Vagina (tissue), 2 donors: ENCODE results near the gene AGPAT2. TPM values are rescaled to one million over a fixed set of nuclear protein-coding genes. Genes with fewer than 3 reads are reported as not detected.

ENCODE experiments used
- DNase-seq, 2 donors: peaks; one replicate each; pipeline ENCODE4 v3.0.0-alpha.2; 2017; ENCODE audit errors: extremely low spot score in 2 of 2
- H3K27ac ChIP-seq: fragments of 200-600 bp; sonication (generic); one replicate; pipeline ENCODE4 v1.5.1; 2019
- H3K27me3 ChIP-seq: fragments of 200-600 bp; sonication (generic); one replicate; pipeline ENCODE4 v1.5.1; 2019
- H3K36me3 ChIP-seq, 2 donors: fragments of 200-600 bp; sonication (generic); one replicate each; pipeline ENCODE4 v1.5.1; 2017 to 2019
- H3K4me1 ChIP-seq: fragments of 200-600 bp; sonication (generic); one replicate; pipeline ENCODE4 v1.5.1; 2019
- H3K4me3 ChIP-seq, 2 donors: fragments of 200-600 bp; sonication (generic); 1 replicate in 1 of 2; 2 replicates in 1 of 2; pipeline ENCODE4 v1.5.1; 2016 to 2019
- H3K9me3 ChIP-seq: fragments of 200-600 bp; sonication (generic); one replicate; pipeline ENCODE4 v1.5.1; 2019
- CTCF ChIP-seq, 3 experiments: fragments of 450-650 bp in 2 of 3; fragments of 200-600 bp in 1 of 3; sonication (generic) in 1 of 3; IDR thresholded peaks; one replicate each; pipeline ENCODE4 v1.5.1; 2017 to 2019; ENCODE audit warnings: antibody characterized with exemption in 3 of 3, mild to moderate bottlenecking in 2 of 3, moderate library complexity in 2 of 3
- POLR2A ChIP-seq, 2 donors: fragments of 450-650 bp; IDR thresholded peaks; one replicate each; pipeline ENCODE4 v1.6.1; 2017; ENCODE audit warnings: antibody characterized with exemption in 2 of 2, mild to moderate bottlenecking in 2 of 2, moderate library complexity in 2 of 2
- POLR2AphosphoS5 ChIP-seq, 2 donors: sonication (generic); formaldehyde crosslinking; IDR thresholded peaks; one replicate each; pipeline ENCODE4 v1.9.0; 2017; ENCODE audit warnings: antibody characterized with exemption in 2 of 2, mild to moderate bottlenecking in 2 of 2, low read depth in 1 of 2; ENCODE audit not compliant: insufficient read depth in 1 of 2
- intact Hi-C: fragments of 100-400 bp; cut with DNase I; formaldehyde crosslinking; loops from one replicate; pipeline ENCODE4 v1.15.1; 2023
- total RNA-seq: library from RNA; depleted of rRNA; stranded (reverse); fragments of >200 nt; gene quantifications from one replicate; pipeline ENCODE4 v1.2.3, GENCODE V29; 2016

AGPAT2 gene
- total RNA-seq, 1 donor from 2014 or later: 87.2 TPM

GRCh38 chr9:136661641-136662325 is 25.5 kb downstream of the AGPAT2 start:
- Histone ChIP-seq H3K9me3 (no peaks in the 10 kb centered on the region), H3K4me3 (peak overlapping the region; percentile 26 to 43), H3K27me3 (peaks cover 4% of the 10 kb centered on the region), H3K27ac (peak overlapping the region; percentile 27), H3K36me3 (no peaks in the 10 kb centered on the region), H3K4me1 (peaks cover 11% of the 10 kb centered on the region)
- intact Hi-C loops: no loop called here
- TF ChIP-seq CTCF (IDR thresholded peaks at IDR 0.05) (no peak), POLR2A (IDR thresholded peaks at IDR 0.05) (no peak), POLR2AphosphoS5 (IDR thresholded peaks at IDR 0.05; ENCODE audit: insufficient read depth in 1 of 2, low read depth in 1 of 2) (no peak)
- no peak for DNase-seq

GRCh38 chr9:136660971-136661550 is 26.2 kb downstream of the AGPAT2 start:
- TF ChIP-seq POLR2AphosphoS5 (IDR thresholded peaks at IDR 0.05; ENCODE audit: insufficient read depth in 1 of 2, low read depth in 1 of 2) (no peak), POLR2A (IDR thresholded peaks at IDR 0.05) (no peak), CTCF (IDR thresholded peaks at IDR 0.05) (no peak)
- peak overlapping the region in 1 of 2 donors; percentile 26 for H3K4me3 ChIP-seq
- H3K27me3 ChIP-seq: peaks cover 4% of the 10 kb centered on the region
- no peak overlapping the region for H3K27ac ChIP-seq
- intact Hi-C loops: no loop called here
- peaks cover 5% of the 10 kb centered on the region for H3K4me1 ChIP-seq
- DNase-seq: no peak
- no peaks in the 10 kb centered on the region for H3K36me3 ChIP-seq
- no peaks in the 10 kb centered on the region for H3K9me3 ChIP-seq

- DNase-seq: no peak
- Histone ChIP-seq H3K4me3 (peak overlapping the region; percentile 19 to 27), H3K27me3 (peaks cover 1% of the 10 kb centered on the region), H3K36me3 (no peaks in the 10 kb centered on the region), H3K9me3 (no peaks in the 10 kb centered on the region), H3K4me1 (peaks cover 2% of the 10 kb centered on the region), H3K27ac (no peak overlapping the region)
- intact Hi-C loops: no loop called here
- TF ChIP-seq POLR2AphosphoS5 (IDR thresholded peaks at IDR 0.05; ENCODE audit: insufficient read depth in 1 of 2, low read depth in 1 of 2): no peak
- no peak for TF ChIP-seq POLR2A (IDR thresholded peaks at IDR 0.05)
- no peak for TF ChIP-seq CTCF (IDR thresholded peaks at IDR 0.05)
Measured at GRCh38 chr9:136659861-136660784, 27.1 kb downstream of the AGPAT2 start.

- Histone ChIP-seq H3K36me3 (no peaks in the 10 kb centered on the region), H3K9me3 (no peaks in the 10 kb centered on the region), H3K4me3 (peak overlapping the region; percentile 27 to 28), H3K4me1 (no peaks in the 10 kb centered on the region), H3K27me3 (no peaks in the 10 kb centered on the region), H3K27ac (no peak overlapping the region)
- intact Hi-C loops: no loop called here
- DNase-seq: no peak
- no peak for TF ChIP-seq POLR2A (IDR thresholded peaks at IDR 0.05)
- TF ChIP-seq POLR2AphosphoS5 (IDR thresholded peaks at IDR 0.05; ENCODE audit: insufficient read depth in 1 of 2, low read depth in 1 of 2): no peak
- no peak for TF ChIP-seq CTCF (IDR thresholded peaks at IDR 0.05)
Measured at GRCh38 chr9:136658849-136659535, 28.3 kb downstream of the AGPAT2 start.
